H1 (cell line): ENCODE measurements around the gene ABHD12. TPM values are rescaled to one million over a fixed set of nuclear protein-coding genes. Genes with fewer than 3 reads are reported as not detected.

Experiments used
- CTCF ChIA-PET: fragments of 300-600 bp; sonication (Branson Sonifier 250); formaldehyde crosslinking; loops from one replicate; lab custom pipeline; 2021; ENCODE audit not compliant: partially characterized antibody; lab: Charles Lee
- POLR2A ChIA-PET: fragments of 300-600 bp; sonication (Branson Sonifier 250); formaldehyde crosslinking; loops from one replicate; lab custom pipeline; 2021; ENCODE audit warnings: inconsistent platforms; ENCODE audit not compliant: partially characterized antibody; lab: Charles Lee
- DNase-seq, 2 experiments: peaks; one replicate each; pipeline versions ENCODE4 v3.0.0 to v3.0.0-alpha.2; 2010 to 2022; ENCODE audit warnings: low spot score in 2 of 2, low read depth in 1 of 2, mixed read lengths in 1 of 2
- FAIRE-seq: peaks from 2 replicates; lab custom pipeline; 2011; peaks lifted over from hg19 to GRCh38; lab: Jason Lieb, UNC
- H2AFZ ChIP-seq: 2 replicates; pipeline ENCODE4 v1.8.1; 2012; ENCODE audit warnings: low read length, inconsistent platforms
- H2AK5ac ChIP-seq: 2 replicates; pipeline ENCODE4 v1.6.1; 2013; ENCODE audit warnings: low read depth, low read length
- H2BK120ac ChIP-seq: replicated peaks from 2 replicates; pipeline ENCODE3; 2013; ENCODE audit warnings: low read depth, low read length, inconsistent platforms
- H2BK12ac ChIP-seq: 2 replicates; pipeline ENCODE4 v1.6.1; 2013; ENCODE audit warnings: low read depth, low read length
- H2BK15ac ChIP-seq: 2 replicates; pipeline ENCODE4 v1.6.1; 2013; ENCODE audit warnings: low read length
- H2BK20ac ChIP-seq: 2 replicates; pipeline ENCODE4 v1.6.1; 2013; ENCODE audit warnings: low read length
- H2BK5ac ChIP-seq: 2 replicates; pipeline ENCODE4 v1.6.1; 2013; ENCODE audit warnings: low read depth, low read length
- H3K14ac ChIP-seq: 2 replicates; pipeline ENCODE4 v1.6.1; 2013; ENCODE audit warnings: inconsistent platforms; ENCODE audit not compliant: insufficient read length
- H3K18ac ChIP-seq: 2 replicates; pipeline ENCODE4 v1.6.1; 2013; ENCODE audit warnings: low read length; ENCODE audit errors: extremely low read depth
- H3K23ac ChIP-seq: 2 replicates; pipeline ENCODE4 v1.6.1; 2013; ENCODE audit warnings: inconsistent platforms; ENCODE audit not compliant: insufficient read length
- H3K23me2 ChIP-seq: 2 replicates; pipeline ENCODE4 v1.6.1; 2013; ENCODE audit warnings: low read depth, low read length
- H3K27ac ChIP-seq: 2 replicates; pipeline ENCODE4 v1.6.1; 2011; ENCODE audit warnings: low read depth, low read length, inconsistent platforms
- H3K27me3 ChIP-seq, 4 experiments: replicated peaks in 1 of 4; 1 replicate in 1 of 4; 2 replicates in 3 of 4; pipeline versions ENCODE4 v1.6.1 to v1.8.1; 2011 to 2013; ENCODE audit warnings: low read length in 3 of 4, mild to moderate bottlenecking in 3 of 4, inconsistent platforms in 2 of 4, mixed read lengths in 2 of 4, moderate library complexity in 1 of 4; ENCODE audit not compliant: control insufficient read depth in 3 of 4, insufficient read depth in 3 of 4; ENCODE audit errors: extremely low read depth in 1 of 4
- H3K36me3 ChIP-seq, 4 experiments: 2 replicates each; pipeline versions ENCODE4 v1.6.1 to v1.8.1; 2011 to 2013; ENCODE audit warnings: mild to moderate bottlenecking in 4 of 4, low read length in 3 of 4, moderate library complexity in 2 of 4, control low read depth in 1 of 4, inconsistent platforms in 1 of 4; ENCODE audit not compliant: insufficient read depth in 4 of 4, control insufficient read depth in 2 of 4
- H3K4ac ChIP-seq: replicated peaks from 2 replicates; pipeline ENCODE3; 2013; ENCODE audit warnings: low read length, low read depth, mixed read lengths, inconsistent platforms; ENCODE audit not compliant: insufficient read length
- H3K4me1 ChIP-seq, 4 experiments: replicated peaks in 1 of 4; 1 replicate in 1 of 4; 2 replicates in 3 of 4; pipeline versions ENCODE4 v1.6.1 to v1.8.1; 2011 to 2013; ENCODE audit warnings: low read length in 3 of 4, inconsistent platforms in 2 of 4, mixed read lengths in 1 of 4; ENCODE audit not compliant: insufficient read depth in 4 of 4, control insufficient read depth in 3 of 4
- H3K4me2 ChIP-seq, 2 experiments: 2 replicates each; pipeline versions ENCODE4 v1.6.1 to v1.8.1; 2011 to 2013; ENCODE audit warnings: low read depth in 2 of 2, low read length in 2 of 2, control low read depth in 1 of 2, inconsistent platforms in 1 of 2, mild to moderate bottlenecking in 1 of 2; ENCODE audit not compliant: insufficient read depth in 1 of 2
- H3K4me3 ChIP-seq, 4 experiments: fragments of 200-600, 300-600 bp in 1 of 4; sonication (generic), shearing (Covaris generic), sonication (Bioruptor Twin) in 1 of 4; 2 replicates each; pipeline versions ENCODE4 v1.5.1 to v1.8.1; 2011 to 2016; ENCODE audit warnings: low read length in 4 of 4, low read depth in 3 of 4, control low read depth in 2 of 4, inconsistent platforms in 2 of 4, mild to moderate bottlenecking in 2 of 4, mixed read lengths in 1 of 4, moderate library complexity in 1 of 4; ENCODE audit not compliant: insufficient read depth in 2 of 4; ENCODE audit errors: extremely low read depth in 1 of 4
- H3K56ac ChIP-seq: replicated peaks from 2 replicates; pipeline ENCODE3; 2013; ENCODE audit warnings: low read depth, mild to moderate bottlenecking, mixed read lengths, low read length, inconsistent platforms; ENCODE audit not compliant: insufficient read length
- H3K79me1 ChIP-seq: 2 replicates; pipeline ENCODE4 v1.6.1; 2013; ENCODE audit warnings: low read depth, low read length, control low read depth
- H3K79me2 ChIP-seq, 2 experiments: 2 replicates each; pipeline versions ENCODE4 v1.6.1 to v1.8.1; 2012 to 2013; ENCODE audit warnings: low read length in 2 of 2, mild to moderate bottlenecking in 2 of 2, inconsistent platforms in 1 of 2; ENCODE audit not compliant: insufficient read depth in 2 of 2, control insufficient read depth in 1 of 2
- H3K9ac ChIP-seq, 4 experiments: replicated peaks in 1 of 4; 1 replicate in 1 of 4; 2 replicates in 3 of 4; pipeline versions ENCODE4 v1.6.1 to v1.8.1; 2011 to 2013; ENCODE audit warnings: low read depth in 3 of 4, low read length in 3 of 4, control low read depth in 2 of 4, mild to moderate bottlenecking in 2 of 4, moderate library complexity in 2 of 4, inconsistent platforms in 1 of 4; ENCODE audit errors: extremely low read depth in 1 of 4
- H3K9me3 ChIP-seq, 2 experiments: 2 replicates each; pipeline versions ENCODE4 v1.6.1 to v1.8.1; 2012 to 2013; ENCODE audit warnings: mild to moderate bottlenecking in 2 of 2, moderate library complexity in 2 of 2, control low read depth in 1 of 2, inconsistent platforms in 1 of 2, low read depth in 1 of 2, low read length in 1 of 2, mixed read lengths in 1 of 2; ENCODE audit not compliant: insufficient read depth in 2 of 2
- H4K20me1 ChIP-seq, 2 experiments: replicated peaks in 1 of 2; 2 replicates each; pipeline versions ENCODE3 to v1.8.1; 2011 to 2013; ENCODE audit warnings: inconsistent platforms in 2 of 2, low read length in 2 of 2, mild to moderate bottlenecking in 1 of 2; ENCODE audit not compliant: insufficient read depth in 2 of 2, control insufficient read depth in 1 of 2
- H4K5ac ChIP-seq: 2 replicates; pipeline ENCODE4 v1.6.1; 2013; ENCODE audit warnings: low read length, low read depth, mixed read lengths, inconsistent platforms; ENCODE audit not compliant: insufficient read length
- H4K8ac ChIP-seq: 2 replicates; pipeline ENCODE4 v1.8.0; 2013; ENCODE audit warnings: mild to moderate bottlenecking, moderate library complexity, low read length, inconsistent platforms; ENCODE audit not compliant: insufficient read depth; ENCODE audit errors: extremely low read depth
- H4K91ac ChIP-seq: replicated peaks from 2 replicates; pipeline ENCODE3; 2013; ENCODE audit warnings: low read length, mixed read lengths, inconsistent platforms; ENCODE audit not compliant: insufficient read length
- BACH1 ChIP-seq: IDR thresholded peaks from 2 replicates; pipeline ENCODE4 v1.6.1; 2012; ENCODE audit warnings: low read length, improper control_type of control experiment
- BCL11A ChIP-seq, 2 experiments: IDR thresholded peaks; one replicate each; pipeline ENCODE4 v1.6.1; 2011; ENCODE audit warnings: low read depth in 2 of 2, low read length in 2 of 2, mild to moderate bottlenecking in 2 of 2
- CBX5 ChIP-seq: fragments of 300-800, 300-1000 bp; sonication (generic); IDR thresholded peaks from 2 replicates; pipeline ENCODE4 v1.7.1; 2016; ENCODE audit warnings: antibody characterized with exemption, low read length, low read depth
- KDM1A ChIP-seq: fragments of 200-600, 300-600 bp; sonication (generic); IDR thresholded peaks from 2 replicates; pipeline ENCODE4 v1.7.1; 2016; ENCODE audit warnings: mild to moderate bottlenecking, low read length, borderline replicate concordance
- SAP30 ChIP-seq: fragments of 300-600 bp; sonication (generic); IDR thresholded peaks from 2 replicates; pipeline ENCODE4 v1.7.1; 2012; ENCODE audit warnings: low read length, moderate library complexity, mild to moderate bottlenecking, inconsistent platforms; ENCODE audit not compliant: insufficient read depth, insufficient replicate concordance
- SP2 ChIP-seq: IDR thresholded peaks from 2 replicates; pipeline ENCODE4 v1.6.1; 2012; ENCODE audit warnings: mild to moderate bottlenecking, low read length, inconsistent platforms
- TAF7 ChIP-seq: optimal IDR thresholded peaks from 2 replicates; pipeline ENCODE3; 2011; ENCODE audit warnings: low read depth, mild to moderate bottlenecking, inconsistent platforms, low read length, moderate library complexity, borderline replicate concordance
- WGBS, 2 experiments: shearing (Covaris generic) in 1 of 2; methylation state at CpG; one replicate each; pipeline versions ENCODE4 v1.1.6 to v1.1.7; 2013 to 2015; ENCODE audit warnings: low lambda C conversion rate in 2 of 2, mixed read lengths in 2 of 2, inconsistent platforms in 1 of 2, low coverage in 1 of 2, missing lambda C conversion rate in 1 of 2; ENCODE audit not compliant: insufficient replicate concordance in 2 of 2, insufficient coverage in 1 of 2, insufficient read length in 1 of 2; ENCODE audit errors: extremely low coverage in 1 of 2, missing lambda C conversion rate in 1 of 2; 5-methylcytosine and 5-hydroxymethylcytosine counted together
- polyA plus RNA-seq, 7 experiments: library from polyadenylated mRNA; depleted of rRNA in 3 of 7; stranded (reverse) in 5 of 7; unstranded in 2 of 7; fragments of >200 nt in 5 of 7; fragments of 200-250 nt in 2 of 7; gene quantifications; 1 replicate in 5 of 7; 2 replicates in 1 of 7; 4 replicates in 1 of 7; pipeline versions ENCODE4 v1.2.1 to v1.2.3, GENCODE V29; 2011 to 2013; ENCODE audit warnings: missing spikeins in 2 of 7, mixed read lengths in 2 of 7
- total RNA-seq: library from RNA; stranded (reverse); fragmentation: NEBNext Ultra II Directional; extraction: Animal tissue kit (Norgen Biotek cat#: 25700); gene quantifications from 2 replicates; pipeline ENCODE4 v1.2.1, GENCODE V29; 2021

The ABHD12 gene
- total and polyA plus RNA-seq, 2 of the 8 experiments (the other 6 are each of a cell fraction or from before 2014, with no cell fraction given): 31.3 to 59.5 TPM

GRCh38 chr20:25270829-25271251 is 119.8 kb downstream of the ABHD12 start:
- no peak overlapping the region for H2BK120ac ChIP-seq
- H3K79me1 ChIP-seq: peaks cover 2% of the 10 kb centered on the region
- H4K8ac ChIP-seq: no peak overlapping the region
- no peak overlapping the region for H4K5ac ChIP-seq
- FAIRE-seq (no peak), DNase-seq (peak in 1 of 2 experiments; percentile 29)
- WGBS, 2 experiments: 93% methylated on average over 12 of the region's 12 CpGs; no CpG with 5 or more reads in 1 of the 2 experiments
- no peak overlapping the region for H2AK5ac ChIP-seq
- no peak overlapping the region for H2BK15ac ChIP-seq
- H3K18ac ChIP-seq: no peak overlapping the region
- H3K4me2 ChIP-seq: no peak overlapping the region
- H3K4me3 ChIP-seq: no peak overlapping the region
- no peak overlapping the region for H2BK20ac ChIP-seq
- H2BK12ac ChIP-seq: no peak overlapping the region
- H4K20me1 ChIP-seq: peaks cover 4 to 5% of the 10 kb centered on the region in 2 experiments
- H3K4me1 ChIP-seq: no peaks in the 10 kb centered on the region; a peak in 2 of 7 replicates
- no peak overlapping the region for H3K14ac ChIP-seq
- no peak overlapping the region for H3K4ac ChIP-seq
- CTCF ChIA-PET: no interaction called here
- no peak overlapping the region for H2BK5ac ChIP-seq
- no peak overlapping the region for H4K91ac ChIP-seq
- no peaks in the 10 kb centered on the region for H3K23me2 ChIP-seq
- POLR2A ChIA-PET: no interaction called here
- H3K56ac ChIP-seq: no peak overlapping the region
- no peak overlapping the region for H3K27ac ChIP-seq
- no peak overlapping the region for H3K23ac ChIP-seq
- H2AFZ ChIP-seq: no peak overlapping the region
- H3K79me2 ChIP-seq: no peaks in the 10 kb centered on the region
- H3K9me3 ChIP-seq: no peaks in the 10 kb centered on the region
- H3K27me3 ChIP-seq: no peaks in the 10 kb centered on the region
- no peak overlapping the region for H3K9ac ChIP-seq
- H3K36me3 ChIP-seq: peaks cover 5 to 24% (median 15%) of the 10 kb centered on the region in 4 experiments; a peak in 7 of 8 replicates
- no peak for TF ChIP-seq KDM1A
- TF ChIP-seq TAF7: no peak
- TF ChIP-seq SP2: no peak
- no peak for TF ChIP-seq SAP30
- no peak for TF ChIP-seq CBX5
- no peak for TF ChIP-seq BCL11A (IDR thresholded peaks at IDR 0.05; ENCODE audit: low read depth in 2 of 2, low read length in 2 of 2)
- TF ChIP-seq BACH1: no peak
